Neural cell (in vitro differentiated cells): ENCODE data around the gene ZNF628. TPM values are rescaled to one million over a fixed set of nuclear protein-coding genes. Genes with fewer than 3 reads are reported as not detected.

ENCODE experiments used
- H2AFZ ChIP-seq: fragments of 200-600, 300-800 bp; sonication (generic), shearing (Covaris generic); 2 replicates; pipeline ENCODE4 v1.6.0; 2014; ENCODE audit warnings: low read depth, mild to moderate bottlenecking, antibody characterized with exemption, low read length, moderate library complexity
- H3F3A ChIP-seq: fragments of 200-600 bp; shearing (Covaris generic); 2 replicates; pipeline ENCODE4 v1.6.1; 2016; ENCODE audit warnings: mild to moderate bottlenecking, moderate library complexity, mixed read lengths, antibody characterized with exemption, low read length; ENCODE audit not compliant: insufficient read depth, poor library complexity, severe bottlenecking
- H3K27ac ChIP-seq: fragments of 200-600, 300-800 bp; sonication (generic), shearing (Covaris generic); 2 replicates; pipeline ENCODE4 v1.5.1; 2014; ENCODE audit warnings: mild to moderate bottlenecking, low read length, moderate library complexity
- H3K27me3 ChIP-seq: fragments of 300-800, 200-600 bp; sonication (generic), shearing (Covaris generic); 2 replicates; pipeline ENCODE4 v1.6.0; 2014; ENCODE audit warnings: mild to moderate bottlenecking, low read depth, low read length, moderate library complexity; ENCODE audit not compliant: insufficient read depth
- H3K36me3 ChIP-seq: fragments of 300-800, 200-600 bp; sonication (generic), shearing (Covaris generic); 2 replicates; pipeline ENCODE4 v1.5.1; 2014; ENCODE audit warnings: mild to moderate bottlenecking, antibody characterized with exemption, low read length, moderate library complexity; ENCODE audit not compliant: insufficient read depth
- H3K4me2 ChIP-seq: fragments of 300-800, 200-600 bp; sonication (generic), shearing (Covaris generic); 2 replicates; pipeline ENCODE4 v1.6.0; 2014; ENCODE audit warnings: mild to moderate bottlenecking, low read length
- H3K4me3 ChIP-seq: fragments of 300-800, 200-600 bp; sonication (generic), shearing (Covaris generic); 2 replicates; pipeline ENCODE4 v1.5.1; 2014; ENCODE audit warnings: mild to moderate bottlenecking, low read length, moderate library complexity
- H3K79me2 ChIP-seq: fragments of 200-600 bp; shearing (Covaris generic); replicated peaks from 2 replicates; pipeline ENCODE4 v1.6.0; 2014; ENCODE audit warnings: mild to moderate bottlenecking, low read length, moderate library complexity; ENCODE audit not compliant: insufficient read depth
- H3K9ac ChIP-seq: fragments of 300-800, 200-600 bp; sonication (generic), shearing (Covaris generic); 2 replicates; pipeline ENCODE4 v1.6.1; 2016; ENCODE audit warnings: mild to moderate bottlenecking, low read length, mixed read lengths
- H3K9me2 ChIP-seq: fragments of 200-600 bp; shearing (Covaris generic); 2 replicates; pipeline ENCODE4 v1.6.1; 2016; ENCODE audit warnings: mild to moderate bottlenecking, low read length, mixed read lengths; ENCODE audit not compliant: insufficient read depth
- H3K9me3 ChIP-seq: fragments of 200-600, 300-800 bp; sonication (generic), shearing (Covaris generic); 2 replicates; pipeline ENCODE4 v1.6.1; 2016; ENCODE audit warnings: mild to moderate bottlenecking, mixed run types, low read length, moderate library complexity, mixed read lengths
- H4K20me1 ChIP-seq: fragments of 200-600 bp; shearing (Covaris generic); 2 replicates; pipeline ENCODE4 v1.6.1; 2016; ENCODE audit warnings: mild to moderate bottlenecking, mixed run types; ENCODE audit not compliant: insufficient read depth
- CTCF ChIP-seq: fragments of 450-650 bp; IDR thresholded peaks from 2 replicates; pipeline ENCODE4 v1.5.1; 2014; ENCODE audit warnings: antibody characterized with exemption, mild to moderate bottlenecking, moderate library complexity; ENCODE audit not compliant: poor library complexity, severe bottlenecking
- EP300 ChIP-seq: fragments of 450-650 bp; conservative IDR thresholded peaks from 2 replicates; pipeline ENCODE4 v1.6.1; 2014; ENCODE audit warnings: antibody characterized with exemption, mild to moderate bottlenecking, moderate library complexity; ENCODE audit not compliant: poor library complexity, severe bottlenecking
- EZH2 ChIP-seq: fragments of 200-600, 300-800 bp; shearing (Covaris generic), sonication (generic); IDR thresholded peaks from 2 replicates; pipeline ENCODE4 v1.6.1; 2014; ENCODE audit warnings: antibody characterized with exemption, low read length, borderline replicate concordance, mild to moderate bottlenecking; ENCODE audit not compliant: insufficient read depth, poor library complexity, severe bottlenecking
- MXI1 ChIP-seq: fragments of 450-650 bp; conservative IDR thresholded peaks from 2 replicates; pipeline ENCODE4 v1.6.1; 2014; ENCODE audit warnings: antibody characterized with exemption, mild to moderate bottlenecking; ENCODE audit not compliant: poor library complexity, severe bottlenecking
- POLR2AphosphoS5 ChIP-seq: IDR thresholded peaks from 2 replicates; pipeline ENCODE4 v1.6.1; 2012
- RAD21 ChIP-seq: fragments of 450-650 bp; conservative IDR thresholded peaks from 2 replicates; pipeline ENCODE4 v1.6.1; 2014; ENCODE audit warnings: antibody characterized with exemption, mild to moderate bottlenecking, moderate library complexity
- REST ChIP-seq: IDR thresholded peaks from 2 replicates; pipeline ENCODE4 v1.6.1; 2012; ENCODE audit warnings: borderline replicate concordance
- SMC3 ChIP-seq: fragments of 450-650 bp; conservative IDR thresholded peaks from 2 replicates; pipeline ENCODE4 v1.6.1; 2014; ENCODE audit warnings: antibody characterized with exemption, mild to moderate bottlenecking, moderate library complexity; ENCODE audit not compliant: poor library complexity
- TAF1 ChIP-seq: IDR thresholded peaks from 2 replicates; pipeline ENCODE4 v1.6.1; 2012; ENCODE audit warnings: low read depth
- polyA plus RNA-seq: library from polyadenylated mRNA; depleted of rRNA; stranded (reverse); fragments of >200 nt; gene quantifications from 2 replicates; pipeline ENCODE4 v1.2.3, GENCODE V29; 2014

ZNF628 gene
- polyA plus RNA-seq, 1 donor from 2014 or later, result 0.37 TPM

- Histone ChIP-seq H3K27me3 (no peaks in the 10 kb centered on the region), H2AFZ (no peak overlapping the region), H3K9me3 (no peaks in the 10 kb centered on the region), H4K20me1 (no peaks in the 10 kb centered on the region), H3K4me2 (no peak overlapping the region), H3F3A (no peaks in the 10 kb centered on the region), H3K4me3 (no peak overlapping the region), H3K27ac (no peak overlapping the region), H3K79me2 (peaks cover 5% of the 10 kb centered on the region), H3K9me2 (no peaks in the 10 kb centered on the region), H3K36me3 (no peaks in the 10 kb centered on the region), H3K9ac (no peak overlapping the region)
- TF ChIP-seq EZH2 (no peak), CTCF (no peak), SMC3 (no peak)
Measured at GRCh38 chr19:55490478-55491432, 14.3 kb downstream of the ZNF628 start.

- Histone ChIP-seq H3K4me3 (no peak overlapping the region), H3K9me3 (no peaks in the 10 kb centered on the region), H3F3A (no peaks in the 10 kb centered on the region), H3K4me2 (no peak overlapping the region), H3K9ac (no peak overlapping the region), H3K27ac (no peak overlapping the region), H4K20me1 (no peaks in the 10 kb centered on the region), H3K36me3 (no peaks in the 10 kb centered on the region), H3K27me3 (no peaks in the 10 kb centered on the region), H3K9me2 (no peaks in the 10 kb centered on the region), H2AFZ (no peak overlapping the region), H3K79me2 (no peaks in the 10 kb centered on the region)
- no peak for TF ChIP-seq EP300
Measured at GRCh38 chr19:55491546-55492360, 15.3 kb downstream of the ZNF628 start.

- Histone ChIP-seq H3K36me3 (no peaks in the 10 kb centered on the region), H3K4me2 (no peak overlapping the region), H3K4me3 (no peak overlapping the region), H2AFZ (no peak overlapping the region), H3K79me2 (no peaks in the 10 kb centered on the region), H4K20me1 (no peaks in the 10 kb centered on the region), H3K27me3 (no peaks in the 10 kb centered on the region), H3K9me3 (no peaks in the 10 kb centered on the region), H3K9me2 (no peaks in the 10 kb centered on the region), H3F3A (no peaks in the 10 kb centered on the region), H3K9ac (no peak overlapping the region), H3K27ac (no peak overlapping the region)
- TF ChIP-seq EP300, result no peak
- TF ChIP-seq TAF1, result no peak
- TF ChIP-seq MXI1, result no peak
- TF ChIP-seq CTCF, result no peak
- TF ChIP-seq RAD21, result no peak
- TF ChIP-seq REST, result no peak
- TF ChIP-seq POLR2AphosphoS5, result no peak
- no peak for TF ChIP-seq EZH2
- no peak for TF ChIP-seq SMC3
Measured at GRCh38 chr19:55492362-55492944, 16.0 kb downstream of the ZNF628 start.
